Measurements from ENCODE around the gene ARRDC5. TPM values are rescaled to one million over a fixed set of nuclear protein-coding genes. Genes with fewer than 3 reads are reported as not detected.
A peak's percentile ranks its signal among the peaks of the same experiment; 100 is the strongest.
"Not testable (repeated sequence)": the region's sequence is repeated elsewhere in the genome, so short reads cannot be mapped to it uniquely, and the experiment has no call there.

ARRDC5 gene
- not detected for total RNA-seq

- Mint-ChIP-seq H3K9me3 (ENCODE audit: low read depth) (no peaks in the 10 kb centered on the region), H3K4me3 (no peak within 1 kb of the TSS), H3K27me3 (no peaks in the 10 kb centered on the region), H3K27ac (no peak within 1 kb of the TSS), H3K4me1 (no peaks in the 10 kb centered on the region), H3K36me3 (ENCODE audit: low read depth) (peaks cover 2% of the 10 kb centered on the region)
- POLR2A ChIA-PET, result no interaction called here
- ATAC-seq (no peak), DNase-seq (no peak)
- CTCF ChIA-PET, result interaction anchor here (0.8 to 1.7 kb wide), 3 partner anchors 10 to 51 kb away, joined by 3 to 4 read pairs (median 3); no protein-coding TSS in a partner anchor
- intact Hi-C loops (cut with DNase I, micrococcal nuclease), result no loop called here
Observed at GRCh38 chr19:4902796-4903195, at the start of gene ARRDC5. TSS of gene ARRDC5 (minus strand) at chr19:4902896. CDS start at chr19:4902825, 71 bp downstream.

GRCh38 chr19:4951656-4952055, 49.0 kb upstream of the ARRDC5 start:
- Mint-ChIP-seq H3K27ac (no peak overlapping the region), H3K27me3 (no peaks in the 10 kb centered on the region), H3K36me3 (ENCODE audit: low read depth) (peaks cover 63% of the 10 kb centered on the region), H3K4me1 (no peaks in the 10 kb centered on the region), H3K9me3 (ENCODE audit: low read depth) (no peaks in the 10 kb centered on the region), H3K4me3 (no peak overlapping the region)
- intact Hi-C loops (cut with DNase I, micrococcal nuclease), result no loop called here
- ChIA-PET CTCF (no interaction called here), POLR2A (no interaction called here)
- ATAC-seq, result no peak
- no peak for DNase-seq

- H3K4me3 Mint-ChIP-seq; CTCF ChIA-PET; H3K9me3 Mint-ChIP-seq (ENCODE audit: low read depth); H3K27ac Mint-ChIP-seq; H3K4me1 Mint-ChIP-seq; DNase-seq; intact Hi-C loops (cut with DNase I, micrococcal nuclease); H3K27me3 Mint-ChIP-seq; ATAC-seq; POLR2A ChIA-PET: not testable (repeated sequence)
- peaks cover 66% of the 10 kb centered on the region for H3K36me3 Mint-ChIP-seq (ENCODE audit: low read depth)
Observed at GRCh38 chr19:4950650-4951049, 48.0 kb upstream of the ARRDC5 start.

- intact Hi-C loops (cut with DNase I, micrococcal nuclease); H3K27me3 Mint-ChIP-seq; H3K9me3 Mint-ChIP-seq (ENCODE audit: low read depth); H3K4me1 Mint-ChIP-seq; DNase-seq; H3K4me3 Mint-ChIP-seq; H3K27ac Mint-ChIP-seq; ATAC-seq: not testable (repeated sequence)
- H3K36me3 Mint-ChIP-seq (ENCODE audit: low read depth), result peaks cover 73% of the 10 kb centered on the region
- POLR2A ChIA-PET, result interaction anchor here (0.7 kb wide), 1 partner anchor 15 kb away, joined by 4 read pairs; no protein-coding TSS in a partner anchor
- CTCF ChIA-PET, result interaction anchor here (0.6 kb wide), 1 partner anchor 39 kb away, joined by 3 read pairs; the partner anchor contains the start of gene ARRDC5
Observed at GRCh38 chr19:4941638-4942169, 39.0 kb upstream of the ARRDC5 start.

- H3K27me3 Mint-ChIP-seq, result no peaks in the 10 kb centered on the region
- no peaks in the 10 kb centered on the region for H3K9me3 Mint-ChIP-seq (ENCODE audit: low read depth)
- H3K36me3 Mint-ChIP-seq (ENCODE audit: low read depth), result peaks cover 72% of the 10 kb centered on the region
- DNase-seq (no peak), ATAC-seq (no peak)
- intact Hi-C loops (cut with DNase I, micrococcal nuclease), result no loop called here
- POLR2A ChIA-PET, result interaction anchor here (0.7 to 1.0 kb wide), 2 partner anchors 8 kb away, joined by 3 read pairs; no protein-coding TSS in a partner anchor
- no peak overlapping the region for H3K27ac Mint-ChIP-seq
- H3K4me3 Mint-ChIP-seq, result no peak overlapping the region
- H3K4me1 Mint-ChIP-seq, result no peaks in the 10 kb centered on the region
- CTCF ChIA-PET, result no interaction called here
Observed at GRCh38 chr19:4939466-4939865, 36.8 kb upstream of the ARRDC5 start.

GRCh38 chr19:4938461-4938860, 35.8 kb upstream of the ARRDC5 start:
- peaks cover 75% of the 10 kb centered on the region for H3K36me3 Mint-ChIP-seq (ENCODE audit: low read depth)
- H3K4me3 Mint-ChIP-seq; intact Hi-C loops (cut with DNase I, micrococcal nuclease); ATAC-seq; H3K27me3 Mint-ChIP-seq; DNase-seq; H3K27ac Mint-ChIP-seq; CTCF ChIA-PET; H3K9me3 Mint-ChIP-seq (ENCODE audit: low read depth); H3K4me1 Mint-ChIP-seq: not testable (repeated sequence)
- POLR2A ChIA-PET, result interaction anchor here (0.6 kb wide), 1 partner anchor 9 kb away, joined by 5 read pairs; no protein-coding TSS in a partner anchor

GRCh38 chr19:4937060-4937459, 34.4 kb upstream of the ARRDC5 start:
- ChIA-PET POLR2A (interaction anchor here (0.7 to 1.0 kb wide), 2 partner anchors 21 to 831 kb away, joined by 4 to 8 read pairs; no protein-coding TSS in a partner anchor), CTCF (interaction anchor here (1.0 to 1.2 kb wide), 3 partner anchors 23 to 124 kb away, joined by 3 to 4 read pairs (median 3); no protein-coding TSS in a partner anchor)
- DNase-seq, result no peak
- H3K9me3 Mint-ChIP-seq (ENCODE audit: low read depth), result no peaks in the 10 kb centered on the region
- peaks cover 74% of the 10 kb centered on the region for H3K36me3 Mint-ChIP-seq (ENCODE audit: low read depth)
- H3K4me1 Mint-ChIP-seq, result no peaks in the 10 kb centered on the region
- no peak overlapping the region for H3K4me3 Mint-ChIP-seq
- no peaks in the 10 kb centered on the region for H3K27me3 Mint-ChIP-seq
- intact Hi-C loops (cut with DNase I, micrococcal nuclease), result no loop called here
- H3K27ac Mint-ChIP-seq, result no peak overlapping the region
- no peak for ATAC-seq

- ATAC-seq (no peak), DNase-seq (no peak)
- CTCF ChIA-PET, result no interaction called here
- no peak overlapping the region for H3K4me3 Mint-ChIP-seq
- no peaks in the 10 kb centered on the region for H3K4me1 Mint-ChIP-seq
- no peaks in the 10 kb centered on the region for H3K9me3 Mint-ChIP-seq (ENCODE audit: low read depth)
- peaks cover 73% of the 10 kb centered on the region for H3K36me3 Mint-ChIP-seq (ENCODE audit: low read depth)
- POLR2A ChIA-PET, result interaction anchor here (0.6 kb wide), 1 partner anchor 105 kb away, joined by 3 read pairs; no protein-coding TSS in a partner anchor
- intact Hi-C loops (cut with DNase I, micrococcal nuclease), result no loop called here
- no peaks in the 10 kb centered on the region for H3K27me3 Mint-ChIP-seq
- H3K27ac Mint-ChIP-seq, result no peak overlapping the region
Observed at GRCh38 chr19:4935444-4935843, 32.7 kb upstream of the ARRDC5 start.

GRCh38 chr19:4933528-4933927, 30.8 kb upstream of the ARRDC5 start:
- no peak for DNase-seq
- intact Hi-C loops (cut with DNase I, micrococcal nuclease), result no loop called here
- Mint-ChIP-seq H3K27me3 (no peaks in the 10 kb centered on the region), H3K4me3 (no peak overlapping the region), H3K9me3 (ENCODE audit: low read depth) (no peaks in the 10 kb centered on the region), H3K36me3 (ENCODE audit: low read depth) (peaks cover 77% of the 10 kb centered on the region), H3K4me1 (no peaks in the 10 kb centered on the region), H3K27ac (no peak overlapping the region)
- no peak for ATAC-seq
- POLR2A ChIA-PET, result interaction anchor here (0.6 kb wide), 1 partner anchor 615 kb away, joined by 3 read pairs; no protein-coding TSS in a partner anchor
- CTCF ChIA-PET, result no interaction called here

GRCh38 chr19:4932711-4933110, 30.0 kb upstream of the ARRDC5 start:
- ATAC-seq (no peak), DNase-seq (no peak)
- Mint-ChIP-seq H3K4me3 (no peak overlapping the region), H3K27me3 (no peaks in the 10 kb centered on the region), H3K27ac (no peak overlapping the region), H3K36me3 (ENCODE audit: low read depth) (peaks cover 69% of the 10 kb centered on the region), H3K4me1 (no peaks in the 10 kb centered on the region), H3K9me3 (ENCODE audit: low read depth) (no peaks in the 10 kb centered on the region)
- intact Hi-C loops (cut with DNase I, micrococcal nuclease), result no loop called here
- CTCF ChIA-PET, result no interaction called here
- POLR2A ChIA-PET, result interaction anchor here (0.6 kb wide), 1 partner anchor 616 kb away, joined by 3 read pairs; no protein-coding TSS in a partner anchor

GRCh38 chr19:4930664-4931063, 28.0 kb upstream of the ARRDC5 start:
- Mint-ChIP-seq H3K36me3 (ENCODE audit: low read depth) (peaks cover 62% of the 10 kb centered on the region), H3K9me3 (ENCODE audit: low read depth) (no peaks in the 10 kb centered on the region), H3K4me3 (no peak overlapping the region), H3K27me3 (no peaks in the 10 kb centered on the region), H3K27ac (no peak overlapping the region), H3K4me1 (no peaks in the 10 kb centered on the region)
- POLR2A ChIA-PET, result interaction anchor here (0.6 kb wide), 1 partner anchor 9 kb away, joined by 3 read pairs; no protein-coding TSS in a partner anchor
- DNase-seq, result peak; percentile 29
- ATAC-seq, result no peak
- intact Hi-C loops (cut with DNase I, micrococcal nuclease), result no loop called here
- CTCF ChIA-PET, result no interaction called here

- DNase-seq (no peak), ATAC-seq (no peak)
- H3K4me1 Mint-ChIP-seq, result peaks cover 3% of the 10 kb centered on the region
- H3K4me3 Mint-ChIP-seq, result no peak overlapping the region
- peaks cover 53% of the 10 kb centered on the region for H3K36me3 Mint-ChIP-seq (ENCODE audit: low read depth)
- ChIA-PET CTCF (interaction anchor here (1.3 kb wide), 1 partner anchor 17 kb away, joined by 4 read pairs; no protein-coding TSS in a partner anchor), POLR2A (interaction anchor here (0.6 kb wide), 1 partner anchor 9 kb away, joined by 5 read pairs; no protein-coding TSS in a partner anchor)
- H3K9me3 Mint-ChIP-seq (ENCODE audit: low read depth), result no peaks in the 10 kb centered on the region
- no peaks in the 10 kb centered on the region for H3K27me3 Mint-ChIP-seq
- intact Hi-C loops (cut with DNase I, micrococcal nuclease), result no loop called here
- H3K27ac Mint-ChIP-seq, result no peak overlapping the region
Observed at GRCh38 chr19:4929186-4929585, 26.5 kb upstream of the ARRDC5 start.
